Right lobe of liver (tissue), 6 donors: ENCODE results near the gene GPR176. TPM values are rescaled to one million over a fixed set of nuclear protein-coding genes. Genes with fewer than 3 reads are reported as not detected.

ENCODE experiments used
- ATAC-seq, 4 donors: fragments of 200-7000 bp; cut with Tn5 transposase; one replicate each; pipeline ENCODE4 v1.9.1; 2020; ENCODE audit warnings: mild to moderate bottlenecking in 4 of 4, moderate library complexity in 4 of 4
- DNase-seq, 3 donors: peaks; one replicate each; pipeline ENCODE4 v3.0.0-alpha.2; 2020
- H3K27ac ChIP-seq, 3 donors: fragments of 200-600 bp; one replicate each; pipeline ENCODE4 v1.8.0; 2022
- H3K27me3 ChIP-seq, 2 donors: fragments of 200-600 bp; one replicate each; pipeline ENCODE4 v1.8.0; 2022
- H3K36me3 ChIP-seq, 4 donors: fragments of 200-600 bp; sonication (generic) in 1 of 4; one replicate each; pipeline versions ENCODE4 v1.5.1 to v1.8.0; 2017 to 2022; ENCODE audit warnings: control low read depth in 1 of 4
- H3K4me1 ChIP-seq, 4 donors: fragments of 200-600 bp; sonication (generic) in 1 of 4; one replicate each; pipeline versions ENCODE4 v1.5.1 to v1.8.0; 2017 to 2022; ENCODE audit warnings: control low read depth in 1 of 4
- H3K4me3 ChIP-seq, 3 donors: fragments of 200-600 bp; one replicate each; pipeline ENCODE4 v1.8.0; 2022
- H3K9me3 ChIP-seq, 4 donors: fragments of 200-600 bp; sonication (generic) in 1 of 4; one replicate each; pipeline versions ENCODE4 v1.5.1 to v1.8.0; 2017 to 2022; ENCODE audit warnings: control low read depth in 1 of 4
- POLR2A ChIP-seq: fragments of 450-650 bp; IDR thresholded peaks from one replicate; pipeline ENCODE4 v1.6.1; 2017; ENCODE audit warnings: antibody characterized with exemption, mild to moderate bottlenecking
- WGBS: methylation state at CpG from one replicate; pipeline ENCODE4 v1.1.6; 2018; ENCODE audit warnings: low coverage, low lambda C conversion rate; ENCODE audit not compliant: insufficient coverage; ENCODE audit errors: missing lambda C conversion rate; 5-methylcytosine and 5-hydroxymethylcytosine counted together
- intact Hi-C, 2 donors: fragments of 100-400 bp; cut with DNase I; formaldehyde crosslinking; loops; one replicate each; pipeline versions ENCODE4 v1.11.2 to v1.14.1; 2022
- total RNA-seq, 6 experiments: library from RNA; depleted of rRNA in 2 of 6; stranded (reverse); fragments of >200 nt in 2 of 6; fragmentation: NEBNext Ultra II Directional in 3 of 6; extraction: Animal tissue kit (Norgen Biotek cat#: 25700) in 3 of 6; gene quantifications; one replicate each; pipeline versions ENCODE4 v1.1.0 to v1.2.4, GENCODE V29; 2016 to 2023
- TF ChIP-seq, protein P1 (sequence below), 4 donors: fragments of 200-600 bp in 3 of 4; fragments of 450-650 bp in 1 of 4; IDR thresholded peaks; one replicate each; pipeline versions ENCODE4 v1.5.1 to v1.8.0; 2016 to 2022; ENCODE audit warnings: antibody characterized with exemption in 4 of 4, mild to moderate bottlenecking in 2 of 4
- donor health status: DM: no; HTN: yes; CAD: no.
- donor health status: DM: no; HTN: no; CAD: no.
- donor health status: DM: no; HTN: no; CAD: no.
- donor health status: DM: no; HTN: yes; CAD: no.
- donor health status: DM: no; HTN: yes; CAD: no.

The GPR176 gene
- total RNA-seq, 6 experiments from 2014 or later, result 0.59 to 2.1 (median 1.3) TPM

DNA sequence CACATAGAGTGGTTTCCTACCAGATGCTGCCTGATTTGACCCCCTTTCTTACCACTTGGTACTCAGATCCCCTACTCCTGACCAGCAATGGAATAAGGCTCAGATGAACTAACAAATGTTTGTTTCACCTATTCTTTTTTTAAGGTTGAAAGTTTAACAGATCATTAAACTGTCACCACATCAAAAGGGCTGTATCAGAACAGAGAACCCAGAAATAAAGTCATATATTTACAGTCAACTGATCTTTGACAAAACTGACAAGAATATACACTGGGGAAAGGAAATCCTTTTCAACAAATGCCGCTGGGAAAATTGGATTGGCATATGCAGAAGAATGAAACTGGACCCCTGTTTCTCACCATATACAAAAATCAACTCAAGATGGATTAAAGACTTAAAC is 56.0 kb downstream of the GPR176 start:
- Histone ChIP-seq H3K27ac (no peak overlapping the region), H3K4me3 (no peak overlapping the region), H3K36me3 (no peaks in the 10 kb centered on the region), H3K4me1 (peaks cover 0 to 24% (median 0%) of the 10 kb centered on the region in 4 donors), H3K9me3 (no peaks in the 10 kb centered on the region), H3K27me3 (no peaks in the 10 kb centered on the region)
- no peak for DNase-seq
- intact Hi-C loops, result no loop called here
- 93% methylated on average over 1 of the region's 1 CpG for WGBS
- ATAC-seq, result no peak
- TF ChIP-seq, protein P1, sequence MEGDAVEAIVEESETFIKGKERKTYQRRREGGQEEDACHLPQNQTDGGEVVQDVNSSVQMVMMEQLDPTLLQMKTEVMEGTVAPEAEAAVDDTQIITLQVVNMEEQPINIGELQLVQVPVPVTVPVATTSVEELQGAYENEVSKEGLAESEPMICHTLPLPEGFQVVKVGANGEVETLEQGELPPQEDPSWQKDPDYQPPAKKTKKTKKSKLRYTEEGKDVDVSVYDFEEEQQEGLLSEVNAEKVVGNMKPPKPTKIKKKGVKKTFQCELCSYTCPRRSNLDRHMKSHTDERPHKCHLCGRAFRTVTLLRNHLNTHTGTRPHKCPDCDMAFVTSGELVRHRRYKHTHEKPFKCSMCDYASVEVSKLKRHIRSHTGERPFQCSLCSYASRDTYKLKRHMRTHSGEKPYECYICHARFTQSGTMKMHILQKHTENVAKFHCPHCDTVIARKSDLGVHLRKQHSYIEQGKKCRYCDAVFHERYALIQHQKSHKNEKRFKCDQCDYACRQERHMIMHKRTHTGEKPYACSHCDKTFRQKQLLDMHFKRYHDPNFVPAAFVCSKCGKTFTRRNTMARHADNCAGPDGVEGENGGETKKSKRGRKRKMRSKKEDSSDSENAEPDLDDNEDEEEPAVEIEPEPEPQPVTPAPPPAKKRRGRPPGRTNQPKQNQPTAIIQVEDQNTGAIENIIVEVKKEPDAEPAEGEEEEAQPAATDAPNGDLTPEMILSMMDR (IDR thresholded peaks at IDR 0.05), result no peak
- no peak for TF ChIP-seq POLR2A

DNA sequence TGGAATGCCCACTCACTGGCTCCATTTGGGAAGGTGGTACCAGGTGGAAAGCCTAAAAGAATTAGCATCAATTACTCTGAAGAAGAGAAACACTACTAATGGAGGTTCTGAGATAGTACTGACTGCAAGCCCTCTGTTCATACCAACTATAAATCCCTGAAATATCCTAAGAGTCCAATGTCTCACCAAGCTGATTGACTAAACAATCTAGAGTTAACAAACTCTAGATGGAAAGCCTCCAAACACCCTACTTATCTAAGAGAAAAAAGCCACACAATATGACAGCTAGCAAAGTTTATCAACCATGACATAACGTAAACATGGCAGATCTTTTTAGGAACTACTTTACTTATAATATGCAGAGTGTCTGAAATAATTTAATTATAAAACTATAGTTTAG is 59.2 kb downstream of the GPR176 start:
- Histone ChIP-seq H3K36me3 (no peaks in the 10 kb centered on the region), H3K4me3 (peak overlapping the region in 2 of 3 donors; percentile 4 to 11), H3K9me3 (no peaks in the 10 kb centered on the region), H3K27me3 (no peaks in the 10 kb centered on the region), H3K4me1 (peaks cover 0 to 24% (median 0%) of the 10 kb centered on the region in 4 donors), H3K27ac (peak overlapping the region; percentile 35 to 84 (median 77))
- intact Hi-C loops, result no loop called here
- no peak for DNase-seq
- WGBS, result 50% methylated on average over 1 of the region's 1 CpG
- TF ChIP-seq, protein P1 (IDR thresholded peaks at IDR 0.05), result no peak
- no peak for TF ChIP-seq POLR2A
- ATAC-seq, result peak; percentile 85 to 94 (median 90)

DNA sequence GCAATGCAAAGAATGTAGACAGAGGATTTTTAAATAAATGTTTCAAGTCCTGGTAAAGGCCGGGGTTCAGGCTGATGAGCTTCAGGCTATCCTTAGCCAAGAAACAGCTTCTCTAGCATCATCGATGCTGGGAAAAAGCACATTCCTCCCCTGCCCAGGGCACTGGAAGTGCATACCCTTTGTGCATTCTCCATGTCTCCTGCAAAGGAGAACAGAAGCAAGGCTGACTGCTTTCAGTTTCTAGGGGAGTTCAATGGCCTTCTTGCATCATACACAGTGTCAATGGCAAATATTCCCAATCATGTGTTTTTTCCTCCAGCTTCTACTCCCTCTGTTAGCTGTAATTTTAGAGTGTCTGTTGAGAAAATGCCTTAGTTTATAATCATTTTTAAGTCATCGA is 59.9 kb downstream of the GPR176 start:
- H3K36me3 ChIP-seq, result no peaks in the 10 kb centered on the region

DNA sequence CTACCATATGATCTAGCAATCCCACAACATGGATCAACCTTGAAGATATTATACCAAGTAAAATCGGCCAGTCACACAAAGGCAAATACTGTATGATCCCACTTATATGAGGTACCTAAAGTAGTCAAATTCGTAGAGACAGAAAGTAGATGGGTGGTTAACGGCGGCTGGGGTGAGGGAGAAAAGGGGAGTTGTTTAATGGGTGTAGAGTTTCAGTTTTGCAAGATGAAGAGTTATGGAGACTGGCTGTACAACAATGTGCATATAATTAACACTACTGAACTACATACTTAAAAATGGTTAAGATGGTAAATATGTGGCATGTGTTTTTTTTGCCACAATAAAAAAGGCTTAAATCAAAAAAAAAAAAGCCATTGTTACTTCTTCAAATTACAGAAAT is 60.4 kb downstream of the GPR176 start:
- WGBS, result 81% methylated on average over 4 of the region's 4 CpGs
- no peaks in the 10 kb centered on the region for H3K9me3 ChIP-seq
- intact Hi-C loops, result no loop called here
- no peak overlapping the region for H3K4me3 ChIP-seq
- H3K27me3 ChIP-seq, result no peaks in the 10 kb centered on the region
- no peak for ATAC-seq
- peak overlapping the region in 1 of 3 donors; percentile 84 for H3K27ac ChIP-seq
- no peak for DNase-seq
- TF ChIP-seq, protein P1 (IDR thresholded peaks at IDR 0.05), result no peak
- TF ChIP-seq POLR2A, result no peak
- H3K4me1 ChIP-seq, result peaks cover 0 to 24% (median 0%) of the 10 kb centered on the region in 4 donors
- no peaks in the 10 kb centered on the region for H3K36me3 ChIP-seq

More for the DNA sequence above, 59.9 kb downstream of the GPR176 start:
- no peaks in the 10 kb centered on the region for H3K27me3 ChIP-seq
- H3K9me3 ChIP-seq, result no peaks in the 10 kb centered on the region
- intact Hi-C loops, result no loop called here
- peak overlapping the region in 1 of 3 donors; percentile 11 for H3K4me3 ChIP-seq
- 34% methylated on average over 3 of the region's 3 CpGs for WGBS
- ATAC-seq (peak; percentile 91 to 94 (median 92)), DNase-seq (peak in 1 of 3 donors; percentile 47)
- peak overlapping the region; percentile 35 to 84 (median 77) for H3K27ac ChIP-seq
- peaks cover 0 to 24% (median 0%) of the 10 kb centered on the region in 4 donors for H3K4me1 ChIP-seq
- TF ChIP-seq, protein P1 (IDR thresholded peaks at IDR 0.05), result no peak
- no peak for TF ChIP-seq POLR2A

DNA sequence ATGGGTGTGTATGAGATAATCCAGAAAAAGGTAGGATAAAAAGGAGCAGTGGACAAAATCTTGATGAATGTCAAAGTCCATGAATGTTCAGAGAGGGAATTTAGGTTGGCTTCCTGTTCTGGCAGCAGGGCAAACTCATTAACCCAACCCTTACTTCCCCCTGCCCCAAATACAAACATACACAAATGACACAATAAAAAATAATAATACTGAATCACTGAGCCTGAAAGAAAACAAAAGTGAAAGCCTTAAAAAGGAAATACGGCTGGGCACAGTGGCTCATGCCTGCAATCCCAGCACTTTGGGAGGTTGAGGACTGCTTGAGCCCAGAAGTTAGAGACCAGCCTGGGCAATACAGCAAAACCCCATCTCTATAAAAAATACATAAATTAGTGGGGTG is 62.9 kb downstream of the GPR176 start:
- Histone ChIP-seq H3K36me3 (no peaks in the 10 kb centered on the region), H3K4me1 (peaks cover 0 to 24% (median 0%) of the 10 kb centered on the region in 4 donors), H3K4me3 (no peak overlapping the region), H3K27ac (no peak overlapping the region), H3K9me3 (no peaks in the 10 kb centered on the region), H3K27me3 (no peaks in the 10 kb centered on the region)
- DNase-seq, result no peak
- intact Hi-C loops, result no loop called here
- TF ChIP-seq, protein P1 (IDR thresholded peaks at IDR 0.05), result no peak
- no peak for TF ChIP-seq POLR2A
- ATAC-seq, result no peak
- 40% methylated on average over 1 of the region's 1 CpG for WGBS
